Measurements from ENCODE around the gene ARID1B. TPM values are rescaled to one million over a fixed set of nuclear protein-coding genes. Genes with fewer than 3 reads are reported as not detected.

ARID1B gene
- total RNA-seq, 1 experiment from 2014 or later, result 42.8 TPM

- Histone ChIP-seq H3K36me3 (ENCODE audit: low read depth) (no peaks in the 10 kb centered on the region), H3K9me2 (ENCODE audit: insufficient read depth) (no peaks in the 10 kb centered on the region), H3K4me2 (no peak overlapping the region), H3K79me2 (ENCODE audit: low read depth) (no peaks in the 10 kb centered on the region), H3K27me3 (ENCODE audit: insufficient read depth, low read depth) (no peaks in the 10 kb centered on the region), H3K27ac (no peak overlapping the region), H2AFZ (no peak overlapping the region), H3K4me3 (no peak overlapping the region), H3F3A (ENCODE audit: insufficient read depth, low read depth) (no peaks in the 10 kb centered on the region; the same call in 1 of the 2 replicates), H3K4me1 (replicated peaks; ENCODE audit: insufficient read depth) (peaks cover 22% of the 10 kb centered on the region), H3K9me3 (ENCODE audit: insufficient read depth, low read depth) (no peaks in the 10 kb centered on the region), H4K20me1 (ENCODE audit: insufficient read depth) (no peaks in the 10 kb centered on the region)
- DNase-seq, result no peak
- BruUV-seq (replicated peaks), result no TSS peak
- TF ChIP-seq CTCF (conservative IDR thresholded peaks at IDR 0.05) (no peak), EZH2 (IDR thresholded peaks at IDR 0.05; ENCODE audit: low read depth) (no peak)
- ChIA-PET POLR2A (ENCODE audit: unreplicated experiment) (no interaction called here), CTCF (no interaction called here)
- intact Hi-C loops (cut with micrococcal nuclease; ENCODE audit: unreplicated experiment), result no loop called here
These were observed 445.8 kb downstream of the ARID1B start for GRCh38 chr6:157223021-157223430.

- POLR2A ChIA-PET (ENCODE audit: unreplicated experiment), result no interaction called here
- intact Hi-C loops (cut with micrococcal nuclease; ENCODE audit: unreplicated experiment), result no loop called here
- H4K20me1 ChIP-seq (ENCODE audit: insufficient read depth), result no peaks in the 10 kb centered on the region
- no peak overlapping the region for H2AFZ ChIP-seq
- CTCF ChIA-PET, result no interaction called here
- H3K27ac ChIP-seq, result no peak overlapping the region
- TF ChIP-seq EZH2 (IDR thresholded peaks at IDR 0.05; ENCODE audit: low read depth), result no peak
- no peak for TF ChIP-seq CTCF (conservative IDR thresholded peaks at IDR 0.05)
- no peaks in the 10 kb centered on the region; the same call in 1 of the 2 replicates for H3F3A ChIP-seq (ENCODE audit: insufficient read depth, low read depth)
- no peak overlapping the region for H3K4me3 ChIP-seq
- DNase-seq, result no peak
- H3K36me3 ChIP-seq (ENCODE audit: low read depth), result no peaks in the 10 kb centered on the region
- H3K9me2 ChIP-seq (ENCODE audit: insufficient read depth), result no peaks in the 10 kb centered on the region
- H3K4me2 ChIP-seq, result no peak overlapping the region
- H3K9me3 ChIP-seq (ENCODE audit: insufficient read depth, low read depth), result no peaks in the 10 kb centered on the region
- no peaks in the 10 kb centered on the region for H3K27me3 ChIP-seq (ENCODE audit: insufficient read depth, low read depth)
- no peaks in the 10 kb centered on the region for H3K79me2 ChIP-seq (ENCODE audit: low read depth)
- peaks cover 22% of the 10 kb centered on the region for H3K4me1 ChIP-seq (replicated peaks; ENCODE audit: insufficient read depth)
- no TSS peak for BruUV-seq (replicated peaks)
These were observed 446.3 kb downstream of the ARID1B start for GRCh38 chr6:157223511-157223910.

- no peaks in the 10 kb centered on the region for H3K79me2 ChIP-seq (ENCODE audit: low read depth)
- H3K27me3 ChIP-seq (ENCODE audit: insufficient read depth, low read depth), result no peaks in the 10 kb centered on the region
- no peak overlapping the region for H3K27ac ChIP-seq
- BruUV-seq (replicated peaks), result no TSS peak
- H3K4me3 ChIP-seq, result no peak overlapping the region
- CTCF ChIA-PET, result no interaction called here
- no peaks in the 10 kb centered on the region for H3K9me2 ChIP-seq (ENCODE audit: insufficient read depth)
- POLR2A ChIA-PET (ENCODE audit: unreplicated experiment), result interaction anchor here (0.6 kb wide), 1 partner anchor 31 kb away, joined by 3 read pairs; no protein-coding TSS in a partner anchor
- H3K4me1 ChIP-seq (replicated peaks; ENCODE audit: insufficient read depth), result peaks cover 16% of the 10 kb centered on the region
- TF ChIP-seq EZH2 (IDR thresholded peaks at IDR 0.05; ENCODE audit: low read depth), result no peak
- TF ChIP-seq CTCF (conservative IDR thresholded peaks at IDR 0.05), result no peak
- no peaks in the 10 kb centered on the region for H4K20me1 ChIP-seq (ENCODE audit: insufficient read depth)
- H3F3A ChIP-seq (ENCODE audit: insufficient read depth, low read depth), result no peaks in the 10 kb centered on the region; the same call in 1 of the 2 replicates
- intact Hi-C loops (cut with micrococcal nuclease; ENCODE audit: unreplicated experiment), result no loop called here
- no peak overlapping the region for H2AFZ ChIP-seq
- H3K36me3 ChIP-seq (ENCODE audit: low read depth), result no peaks in the 10 kb centered on the region
- no peak overlapping the region for H3K4me2 ChIP-seq
- DNase-seq, result no peak
- no peaks in the 10 kb centered on the region for H3K9me3 ChIP-seq (ENCODE audit: insufficient read depth, low read depth)
These were observed 447.2 kb downstream of the ARID1B start for GRCh38 chr6:157224178-157224950.

Measured in PC-9 (cell line).